Measurements from ENCODE around the gene OR5H6.
"Not testable (repeated sequence)": the region's sequence is repeated elsewhere in the genome, so short reads cannot be mapped to it uniquely, and the experiment has no call there.

The OR5H6 gene

DNA sequence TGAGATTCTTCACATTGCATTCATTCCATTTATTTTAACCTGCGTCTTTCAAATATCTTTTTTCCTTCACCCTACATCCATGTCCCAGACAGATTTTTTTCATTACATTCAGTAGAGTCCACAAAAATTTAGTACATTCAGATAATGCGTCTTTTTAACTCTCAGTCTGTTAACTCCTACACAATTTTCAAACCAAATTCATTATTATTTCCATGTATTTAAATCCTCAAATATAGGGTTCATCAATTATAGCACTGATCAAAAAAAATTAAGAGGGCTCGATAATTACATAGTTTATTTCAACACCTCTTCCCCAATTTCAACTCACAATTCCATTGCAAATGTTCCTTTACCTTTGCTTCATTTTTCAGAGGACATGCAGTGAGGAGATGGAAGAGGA lies at the start of gene OR5H6:
Gene OR5H6 (plus strand): TSS at position 301 of the 400 bp plus-strand sequence. CDS start 89 bp downstream, at position 390.
- DNase-seq = no peak

DNA sequence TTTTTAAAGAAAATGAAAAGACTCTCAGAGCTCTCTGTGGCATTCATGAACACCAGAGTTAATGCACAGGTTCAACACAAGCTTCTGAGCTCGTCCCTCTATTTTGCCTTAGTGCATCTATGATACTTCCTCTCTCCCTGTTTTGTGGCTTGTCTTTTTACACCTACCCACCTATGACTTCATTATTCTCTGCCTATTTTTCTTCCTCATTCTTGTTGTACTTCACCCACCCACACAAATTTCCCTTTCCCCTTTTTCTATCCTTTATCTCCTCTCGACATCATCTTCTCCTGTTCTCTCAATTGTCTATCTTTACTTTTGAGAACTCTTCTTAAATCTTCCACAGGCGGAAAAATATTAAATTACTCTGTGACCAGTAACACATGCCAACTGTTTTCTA lies 49.0 kb upstream of the OR5H6 start:
- DNase-seq = no peak

DNA sequence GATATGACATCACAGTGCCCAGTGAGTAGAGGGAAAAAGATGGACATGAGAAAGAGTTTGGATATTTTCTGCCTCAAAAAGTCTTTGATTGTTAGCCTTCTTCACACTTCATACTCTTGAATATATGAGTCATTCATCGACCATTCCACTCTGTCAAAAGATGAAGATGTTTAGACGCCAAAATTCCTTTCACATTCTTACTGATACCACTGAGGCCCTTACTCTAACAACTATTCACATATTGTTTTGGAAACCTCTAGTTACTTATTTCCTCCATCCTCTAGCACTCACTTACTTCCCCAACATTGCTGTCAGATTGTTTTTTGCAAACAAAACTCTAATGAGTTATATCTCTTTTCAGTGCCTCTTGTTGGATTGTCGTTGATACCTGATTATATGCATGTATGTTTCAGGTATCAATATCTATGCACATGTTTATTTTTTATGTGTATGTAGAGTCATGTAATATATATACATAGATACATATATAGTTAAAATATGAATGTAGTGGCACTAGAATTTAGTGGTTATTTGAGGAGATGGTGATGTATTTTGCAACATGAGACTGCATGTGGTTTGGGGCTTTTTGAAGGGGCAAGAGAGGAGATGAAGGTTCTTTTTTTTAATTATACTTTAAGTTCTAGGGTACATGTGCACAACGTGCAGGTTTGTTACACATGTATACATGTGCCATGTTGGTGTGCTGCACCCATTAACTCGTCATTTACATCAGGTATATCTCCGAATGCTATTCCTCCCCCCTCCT lies 40.0 kb upstream of the OR5H6 start:
- DNase-seq = no peak

DNA sequence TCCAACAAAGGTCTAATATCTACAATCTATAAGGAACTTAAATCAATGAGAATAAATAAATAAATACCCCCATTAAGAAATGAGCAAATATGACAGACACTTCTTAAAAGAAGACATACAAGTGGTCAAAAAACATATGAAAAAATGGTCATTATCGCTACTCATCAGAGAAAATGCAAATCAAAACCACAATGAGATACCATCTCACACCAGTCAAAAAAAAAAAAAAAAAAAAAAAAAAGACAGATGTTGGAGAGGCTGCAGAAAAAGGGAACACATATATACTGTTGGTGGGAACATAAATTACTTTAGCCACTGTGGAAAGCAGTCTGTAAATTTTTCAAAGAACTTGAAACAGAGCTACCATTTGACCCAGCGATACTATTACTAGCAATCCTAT lies 31.6 kb upstream of the OR5H6 start:
- DNase-seq = no peak

DNA sequence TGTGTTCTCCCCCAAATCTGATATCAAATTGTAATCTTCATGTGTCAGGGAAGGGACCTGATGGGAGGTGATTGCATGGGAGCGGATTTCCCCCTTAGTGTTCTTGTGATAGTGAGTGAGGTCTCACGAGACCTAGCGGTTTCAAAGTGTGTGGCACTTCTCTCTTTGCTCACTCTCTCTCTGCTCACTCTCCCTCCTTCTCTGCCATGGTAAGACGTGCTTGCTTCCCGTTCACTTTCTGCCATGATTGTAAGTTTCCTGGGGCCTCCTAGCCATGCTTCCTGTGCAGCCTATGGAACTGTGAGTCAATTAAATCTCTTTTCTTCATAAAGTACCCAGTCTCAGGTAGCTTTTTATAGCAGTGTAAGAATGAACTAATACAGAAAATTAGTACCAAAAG lies 30.6 kb upstream of the OR5H6 start:
- no peak for DNase-seq

DNA sequence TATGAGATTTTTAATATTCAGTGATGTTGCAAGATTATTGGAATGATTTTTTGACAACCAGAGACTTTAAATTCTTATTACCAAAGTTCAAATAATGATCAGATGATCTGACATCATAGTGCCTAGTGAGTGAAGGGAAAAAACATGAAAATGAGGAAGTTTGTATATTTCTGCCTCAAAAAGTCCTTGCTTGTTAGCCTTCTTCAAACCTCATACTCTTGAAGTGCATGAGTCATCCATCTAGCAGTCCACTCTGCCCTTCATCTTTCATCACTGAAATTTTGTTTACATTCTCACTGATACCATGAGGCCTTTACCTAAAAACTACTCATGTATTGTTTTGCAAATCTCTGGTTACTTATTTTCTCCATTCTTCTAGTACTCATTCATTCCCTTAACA lies 23.9 kb upstream of the OR5H6 start:
- no peak for DNase-seq

DNA sequence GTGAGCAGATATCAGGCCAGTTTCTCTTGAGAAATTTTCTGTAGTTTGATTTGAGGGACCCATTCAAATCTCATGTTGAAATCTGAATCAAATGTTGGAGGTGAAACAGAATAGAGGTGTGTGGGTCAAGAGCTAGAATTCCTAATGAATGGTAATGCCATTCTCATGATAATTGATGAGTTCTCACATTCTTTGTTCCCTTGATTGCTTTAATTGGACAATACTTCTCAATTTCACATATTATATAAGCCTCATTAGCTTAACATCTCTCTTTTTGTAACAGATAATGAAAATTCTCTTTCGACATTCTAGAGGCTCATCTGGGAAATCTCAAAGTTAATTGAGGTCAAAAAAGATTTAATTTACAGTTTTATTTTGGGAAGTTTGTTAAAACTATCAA lies 21.9 kb upstream of the OR5H6 start:
- DNase-seq = no peak

DNA sequence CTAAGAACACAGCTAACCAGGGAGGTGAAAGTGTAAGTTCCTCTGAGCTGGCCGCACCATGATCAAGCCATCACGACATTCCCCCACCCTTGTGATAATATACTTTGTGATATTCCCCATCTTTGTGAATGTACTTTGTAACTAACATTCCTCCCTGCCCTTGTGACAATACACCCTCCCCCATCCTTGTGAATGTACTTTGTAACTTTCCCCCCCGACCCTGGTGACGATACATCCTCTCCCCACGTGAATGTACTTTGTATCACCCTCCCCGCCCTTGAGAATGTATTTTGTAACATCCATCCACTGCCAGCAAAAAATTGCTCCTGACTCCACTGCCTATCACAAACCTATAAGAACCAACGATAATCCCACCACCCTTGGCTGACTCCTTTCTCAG lies 20.2 kb upstream of the OR5H6 start:
- DNase-seq = no peak

DNA sequence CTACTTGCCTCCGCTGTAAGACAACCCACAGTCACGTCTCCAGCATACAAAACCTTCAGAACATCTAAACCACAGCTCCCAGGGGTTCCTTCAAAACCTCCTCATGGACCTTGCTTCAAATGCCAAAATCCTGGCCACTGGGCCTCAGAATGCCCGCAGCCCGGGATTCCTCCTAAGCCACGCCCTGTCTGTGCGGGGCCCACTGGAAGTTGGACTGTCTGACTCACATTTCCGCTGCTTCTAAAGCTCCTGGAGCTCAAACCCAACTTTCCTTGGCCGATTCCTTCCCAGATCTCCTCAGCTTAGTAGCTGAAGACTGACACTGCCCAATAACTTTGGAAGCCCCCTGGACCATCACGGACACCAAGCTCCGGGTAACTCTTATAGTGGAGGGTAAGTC lies 17.9 kb upstream of the OR5H6 start:
- DNase-seq = no peak

DNA sequence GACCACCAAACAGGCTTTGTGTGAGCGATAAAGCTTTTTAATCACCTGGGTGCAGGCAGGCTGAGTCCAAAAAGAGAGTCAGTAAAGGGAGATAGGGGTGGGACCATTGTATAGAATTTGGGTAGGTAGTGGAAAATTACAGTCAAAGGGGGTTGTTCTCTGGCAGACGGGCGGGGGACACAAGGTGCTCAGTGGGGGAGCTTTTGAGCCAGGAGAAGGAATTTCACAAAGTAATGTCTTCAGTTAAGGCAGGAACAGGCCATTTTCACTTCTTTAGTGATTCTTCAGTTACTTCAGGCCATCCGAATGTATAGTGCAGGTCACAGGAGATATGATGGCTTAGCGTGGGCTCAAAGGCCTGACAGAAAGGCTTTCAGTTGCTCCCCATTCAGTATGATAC lies 8.0 kb upstream of the OR5H6 start:
- not testable (repeated sequence) for DNase-seq

DNA sequence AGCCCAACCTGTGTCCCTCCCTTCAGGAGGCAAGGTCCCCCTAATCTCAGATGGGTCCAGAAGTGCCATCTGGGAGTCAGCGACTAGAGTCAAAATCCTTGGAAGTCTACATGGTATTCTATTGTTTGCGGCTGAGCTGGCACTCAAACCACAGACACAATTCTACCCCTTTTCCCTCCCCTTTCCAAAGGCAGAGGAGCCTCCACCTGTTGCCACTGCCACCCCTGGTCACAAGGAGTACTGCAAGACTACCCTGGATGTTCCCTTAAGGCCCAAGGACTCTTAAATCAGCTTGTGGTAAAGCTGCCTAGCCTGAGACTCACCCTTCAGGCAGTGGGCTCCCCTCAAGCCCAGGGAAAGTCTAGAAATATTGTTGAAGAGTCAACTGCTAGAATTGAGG lies 4.3 kb upstream of the OR5H6 start:
- peak; percentile 3 for DNase-seq

DNA sequence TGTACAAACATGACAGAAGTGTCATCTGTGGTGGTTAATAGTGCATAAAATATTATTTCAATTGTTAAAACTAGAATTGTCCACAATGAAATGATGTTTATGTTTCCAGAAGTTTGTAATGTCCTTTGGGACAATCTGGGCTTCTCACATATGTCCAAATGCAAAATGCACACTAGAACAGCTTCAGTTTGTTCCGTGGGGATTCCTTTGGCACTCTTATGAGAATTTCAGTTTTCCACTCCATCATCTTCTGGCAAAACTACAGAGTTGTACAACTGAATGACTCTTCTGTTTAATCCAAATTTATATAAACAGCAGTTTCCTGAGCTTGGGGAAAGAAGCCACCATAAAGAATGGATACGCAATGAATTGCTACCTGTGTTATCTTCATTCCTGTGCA lies 2.0 kb upstream of the OR5H6 start:
- no peak for DNase-seq

DNA sequence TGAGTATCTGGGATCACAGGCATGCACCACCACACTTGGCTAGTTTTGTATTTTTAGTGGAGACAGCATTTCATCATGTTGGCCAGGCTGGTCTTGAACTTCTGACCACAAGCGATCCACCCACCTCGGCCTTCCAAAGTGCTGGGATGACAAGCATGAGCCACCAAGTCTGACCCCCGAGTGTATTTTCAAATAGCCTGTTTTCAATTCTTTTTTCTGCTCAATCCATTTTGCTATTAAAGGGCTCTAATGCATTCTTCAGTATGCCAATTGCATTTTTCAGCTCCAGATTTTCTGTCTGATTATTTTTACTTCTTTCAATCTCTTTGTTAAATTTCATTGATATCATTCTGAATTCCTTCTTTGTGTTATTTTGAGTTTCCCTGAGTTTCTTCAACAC lies 5.8 kb downstream of the OR5H6 start:
- no peak for DNase-seq

DNA sequence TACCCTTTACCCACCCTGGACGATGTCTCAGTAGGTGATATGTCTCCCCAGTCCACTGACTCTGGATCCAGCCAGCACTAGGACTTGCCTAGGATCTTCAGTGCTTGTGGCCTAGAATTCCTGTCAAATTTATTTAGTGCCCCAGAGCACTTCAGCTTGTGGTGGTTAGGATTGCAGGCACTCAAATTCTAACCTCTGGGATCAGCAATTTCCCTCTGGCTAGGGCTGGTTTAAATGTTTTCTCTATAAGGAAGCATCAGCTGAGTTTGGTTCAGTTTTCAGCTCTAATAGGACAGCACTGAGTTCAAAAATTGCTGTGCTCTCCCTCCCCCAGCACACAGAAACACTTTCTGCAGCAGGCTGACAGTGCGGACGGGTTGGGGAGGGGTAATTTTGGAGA lies 8.1 kb downstream of the OR5H6 start:
- no peak for DNase-seq

DNA sequence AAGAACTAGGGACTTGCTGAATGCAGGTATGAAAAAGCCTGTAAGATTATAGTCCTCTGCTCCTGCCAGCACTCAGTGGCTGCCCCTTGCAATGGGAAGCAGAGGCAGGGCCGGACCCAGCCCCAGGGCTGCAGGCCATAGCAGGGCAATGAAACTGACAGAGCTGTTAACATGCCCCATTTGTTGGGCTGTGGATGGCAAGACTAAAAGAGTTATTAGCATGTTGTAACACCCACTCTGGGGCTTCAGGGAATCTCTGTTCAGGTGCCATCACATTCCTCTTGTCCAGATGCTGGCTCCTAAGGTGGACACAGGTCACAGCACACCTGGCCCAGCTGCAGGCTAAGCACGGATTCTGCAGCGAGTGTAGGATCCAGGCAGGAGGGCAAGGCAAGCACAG lies 10.9 kb downstream of the OR5H6 start:
- DNase-seq = no peak

DNA sequence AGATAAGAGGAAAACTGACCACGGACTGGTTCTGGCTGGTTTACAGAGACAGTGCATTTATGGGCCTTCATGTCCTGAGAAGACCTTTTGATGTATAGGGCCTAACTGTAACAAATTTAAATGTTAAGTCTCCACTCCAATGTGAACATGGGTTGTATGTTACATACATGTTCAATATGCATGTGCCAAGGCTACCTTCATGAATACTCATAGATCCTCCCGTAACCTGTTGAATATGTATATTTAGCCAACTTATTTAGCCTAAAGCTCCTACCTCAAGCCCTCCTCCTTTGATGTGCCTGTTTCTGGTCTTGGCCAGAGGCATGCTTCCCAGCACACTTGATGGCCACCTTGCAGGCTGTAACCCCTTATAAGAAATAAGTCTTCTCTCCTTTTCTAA lies 18.2 kb downstream of the OR5H6 start, which contains the start of gene OR5H2:
Gene OR5H2 (plus strand): TSS at position 301 of the 400 bp plus-strand sequence. CDS start 398 bp downstream, outside the sequence.
- DNase-seq = no peak

DNA sequence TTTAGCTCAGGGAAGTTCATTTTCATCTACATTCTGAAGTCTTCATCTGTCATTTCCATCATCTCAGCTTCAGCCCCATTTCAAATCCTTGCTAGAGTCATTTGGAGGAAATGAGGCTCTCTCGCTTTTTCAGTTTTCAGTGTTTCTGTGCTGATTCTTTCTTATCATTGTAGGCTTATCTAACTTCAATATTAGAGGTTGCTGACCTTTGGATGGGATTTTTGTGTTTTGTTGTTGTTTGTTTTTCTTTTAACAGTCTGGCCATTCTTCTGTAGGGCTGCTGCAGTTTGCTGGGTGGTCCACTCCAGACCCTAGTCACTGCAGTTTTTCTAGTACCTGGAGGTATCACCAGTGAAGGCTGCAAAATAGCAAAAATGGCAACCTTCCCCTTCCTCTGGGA lies 26.9 kb downstream of the OR5H6 start:
- DNase-seq = no peak

DNA sequence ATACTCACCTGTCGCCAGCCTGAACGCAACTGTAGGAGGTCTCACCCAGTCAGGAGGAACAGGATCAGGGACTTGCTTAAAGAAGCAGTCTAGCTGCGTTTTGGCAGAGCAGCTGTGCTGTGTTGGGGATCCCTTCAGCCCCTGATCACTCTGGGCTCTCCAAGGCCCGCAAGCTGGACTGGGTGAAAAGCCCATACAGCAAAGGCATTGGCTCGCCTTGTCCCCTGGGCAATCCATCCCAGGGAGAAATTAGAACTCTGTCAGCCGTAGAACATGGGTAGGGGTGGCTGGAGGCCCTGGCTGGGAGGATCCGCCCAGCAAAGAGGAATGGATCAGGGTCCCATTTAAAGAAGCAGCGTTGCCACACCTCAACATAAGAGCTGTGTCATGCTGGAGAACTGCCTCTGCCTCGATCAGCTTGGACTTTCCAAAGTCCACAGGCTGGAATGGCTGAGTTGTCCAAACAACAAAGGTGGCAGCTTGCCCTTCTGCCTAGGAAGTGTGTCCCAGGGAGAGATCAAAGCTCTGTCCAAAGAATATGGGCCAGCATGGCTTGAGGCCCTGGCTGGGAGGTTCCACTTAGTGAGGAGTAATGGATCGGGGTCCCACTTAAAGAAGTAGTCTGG lies 27.4 kb downstream of the OR5H6 start:
- no peak for DNase-seq
